Dermis blood vessel endothelial cell (primary cell): Measurements from ENCODE around the gene NDUFB7. TPM values are rescaled to one million over a fixed set of nuclear protein-coding genes. Genes with fewer than 3 reads are reported as not detected.

Experiments
- DNase-seq: peaks from one replicate; pipeline ENCODE4 v3.0.0; 2010
- total RNA-seq: library from RNA; depleted of rRNA; stranded (reverse); fragments of >200 nt; gene quantifications from 2 replicates; pipeline ENCODE4 v1.2.3, GENCODE V29; 2014

Gene NDUFB7
- total RNA-seq, 1 donor from 2014 or later, result 268 TPM

DNA sequence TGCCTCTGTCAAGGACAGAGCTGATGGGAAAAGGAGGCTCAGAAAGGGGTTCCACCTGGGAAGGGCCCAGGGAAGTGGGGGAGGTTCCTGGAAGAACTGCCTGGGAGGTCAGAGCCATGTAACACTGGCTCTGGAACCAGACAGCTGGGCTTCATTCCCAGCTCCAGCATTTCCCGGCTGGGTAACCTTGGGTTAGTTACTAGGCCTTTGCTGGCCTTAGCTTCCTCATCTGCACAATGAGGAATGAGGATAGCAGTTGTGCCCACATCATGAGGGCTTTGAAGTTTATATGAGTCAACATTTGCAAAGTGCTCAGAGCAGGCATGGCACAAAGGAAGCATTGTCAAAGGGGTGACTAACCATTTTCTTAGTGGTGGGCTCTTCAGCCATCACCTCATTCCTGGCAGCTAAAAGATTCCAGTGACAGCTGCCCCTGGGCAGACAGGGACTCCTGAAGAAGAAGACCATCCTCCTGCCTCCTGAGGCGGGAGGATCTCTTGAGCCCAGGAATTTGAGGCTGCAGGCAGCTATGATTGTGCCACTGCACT, 51.9 kb downstream of the NDUFB7 start:
- DNase-seq, result peak; percentile 78

DNA sequence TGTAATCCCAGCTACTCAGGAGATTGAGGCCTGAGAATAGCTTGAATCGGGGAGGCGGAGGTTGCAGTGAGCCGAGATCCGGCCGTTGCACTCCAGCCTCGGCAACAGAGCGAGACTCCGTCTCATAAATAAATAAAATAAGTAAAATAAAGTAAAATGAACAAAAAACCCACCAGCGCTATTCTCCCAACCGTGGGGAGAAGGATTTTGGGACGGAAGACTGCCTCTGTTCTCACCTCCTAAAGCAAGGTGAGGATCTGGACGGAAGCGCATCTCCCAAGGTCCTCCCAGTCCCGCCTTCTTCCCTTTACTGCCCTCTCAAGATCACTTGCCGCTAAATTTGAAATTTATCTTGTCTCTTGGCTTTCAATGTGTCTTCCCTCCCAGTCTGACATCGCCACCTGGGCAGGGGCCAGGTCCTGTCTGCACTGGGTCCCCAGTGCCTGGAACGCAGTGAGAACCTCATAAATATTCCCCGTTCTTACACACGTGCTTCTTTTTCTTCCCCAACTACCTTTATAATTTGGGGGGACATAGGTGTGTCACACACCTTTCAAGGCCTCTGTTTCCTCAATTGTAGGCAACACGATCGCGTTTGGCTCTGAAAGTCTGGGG, 52.5 kb downstream of the NDUFB7 start:
- DNase-seq, result no peak

DNA sequence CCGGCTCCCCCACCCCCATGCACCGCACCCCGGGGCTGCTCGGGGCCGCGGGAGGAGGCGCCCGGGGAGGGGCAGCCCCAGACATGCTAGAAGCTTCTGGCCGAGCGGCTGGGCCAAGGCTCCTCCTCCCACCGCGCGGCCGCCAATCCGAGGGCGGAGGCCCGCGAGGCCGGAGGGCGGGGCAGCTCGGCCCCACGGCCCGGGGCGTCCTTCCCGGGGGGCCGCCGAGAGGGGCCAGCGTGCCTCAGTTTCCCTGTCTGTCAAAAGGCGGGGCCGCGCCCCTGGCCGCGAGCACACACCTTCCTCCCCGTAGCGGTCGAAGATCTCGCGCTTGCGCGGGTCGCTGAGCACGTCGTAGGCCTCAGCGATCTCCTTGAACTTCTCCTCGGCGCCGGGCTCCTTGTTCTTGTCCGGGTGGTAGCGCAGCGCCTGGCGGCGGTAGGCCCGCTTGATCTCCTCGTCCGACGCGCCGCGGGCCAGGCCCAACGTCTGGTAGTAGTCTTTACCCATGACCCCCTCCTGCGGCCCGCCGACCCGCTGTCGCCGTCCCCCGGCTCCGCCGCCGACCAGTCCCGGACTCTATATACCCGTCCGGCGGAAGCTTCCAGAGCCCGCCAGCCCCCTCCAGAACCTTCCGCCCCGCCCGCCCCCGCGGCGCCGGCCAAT, 53.9 kb downstream of the NDUFB7 start, which contains the start of gene DNAJB1:
Gene DNAJB1, minus strand, starts transcription at position 558 of the 666 bp plus-strand sequence. Its CDS starts 48 bp downstream, at position 510.
- peak; percentile 83 for DNase-seq

DNA sequence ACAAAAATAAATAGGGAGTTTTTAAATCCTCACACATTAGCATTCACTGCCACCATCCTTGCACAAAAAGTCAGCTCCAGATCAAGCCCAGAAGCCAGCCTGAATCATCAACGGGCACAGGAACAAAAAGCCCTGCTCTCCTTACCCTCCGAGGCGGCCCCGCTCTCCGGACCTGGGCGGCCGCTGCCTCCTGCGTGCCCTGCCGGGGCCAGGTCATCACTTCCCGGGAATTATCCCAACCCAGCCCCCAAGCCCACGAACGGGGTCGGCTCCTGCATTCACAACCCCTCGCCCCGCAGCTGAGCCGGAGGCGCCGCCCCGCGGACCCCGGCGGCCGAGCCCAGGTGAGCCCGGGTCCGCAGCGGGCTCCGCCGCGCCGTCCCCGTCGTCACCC, 54.4 kb downstream of the NDUFB7 start:
- DNase-seq, result peak; percentile 67

DNA sequence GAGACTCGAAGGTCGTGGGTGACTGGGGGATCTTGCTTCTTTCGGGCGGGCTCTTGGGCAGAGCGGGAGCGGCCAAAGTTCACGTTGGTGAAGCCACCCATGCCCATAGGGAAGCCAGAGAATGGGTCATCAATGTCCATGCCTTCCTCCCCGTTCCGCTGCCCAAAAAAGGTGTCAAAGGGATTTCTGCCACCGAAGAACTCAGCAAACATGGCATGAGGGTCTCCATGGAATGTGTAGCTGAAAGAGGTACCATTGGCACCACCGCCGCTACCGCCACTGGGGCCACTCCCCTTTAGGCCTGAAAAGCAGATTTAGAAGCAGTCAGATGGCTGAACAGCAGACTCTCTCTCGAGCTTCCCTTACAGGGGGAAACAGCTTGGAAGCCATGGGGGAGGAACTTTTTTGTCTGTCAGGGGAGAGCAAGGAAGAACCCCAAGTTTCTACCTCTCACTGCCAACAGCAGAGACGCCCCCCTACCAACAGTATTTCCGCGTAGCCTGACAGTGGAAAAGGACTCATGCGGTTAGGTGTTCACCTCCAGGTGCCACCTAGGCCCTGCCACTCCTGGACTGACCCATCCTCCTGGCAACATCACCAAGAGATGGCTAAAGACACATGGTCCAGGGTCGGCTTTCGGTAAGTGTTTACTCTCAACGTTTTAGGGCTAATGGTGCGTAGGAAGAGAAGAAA, 55.0 kb downstream of the NDUFB7 start:
- DNase-seq, result no peak

Other genes with a start within 250 kb of the NDUFB7 start
- gene ADGRE5, start 190.6 kb downstream of the NDUFB7 start, total RNA-seq, result 5.3 and 12.7 TPM in 2 replicates
- gene DDX39A, start 152.7 kb downstream of the NDUFB7 start, total RNA-seq, result 104 and 123 TPM in 2 replicates
- gene PKN1, start 138.8 kb downstream of the NDUFB7 start, total RNA-seq, result 282 and 439 TPM in 2 replicates
- gene PTGER1, start 96.7 kb downstream of the NDUFB7 start, total RNA-seq, result 0.17 and 0.42 TPM in 2 replicates
- 175 and 182 TPM in 2 replicates for gene GIPC1, start 75.9 kb downstream of the NDUFB7 start, total RNA-seq
- 29.5 and 39.5 TPM in 2 replicates for gene DNAJB1, start 53.7 kb downstream of the NDUFB7 start, total RNA-seq
- 17.0 and 25.5 TPM in 2 replicates for gene TECR, start 42.5 kb downstream of the NDUFB7 start, total RNA-seq
- gene CLEC17A, start 11.0 kb upstream of the NDUFB7 start, total RNA-seq, result not detected in 2 replicates
- gene ADGRE3, start 102.8 kb upstream of the NDUFB7 start, total RNA-seq, result not detected in 2 replicates
- 6.6 and 16.2 TPM in 2 replicates for gene ZNF333, start 118.0 kb upstream of the NDUFB7 start, total RNA-seq
- 0.09 and 0.17 TPM in 2 replicates for gene ADGRE2, start 206.5 kb upstream of the NDUFB7 start, total RNA-seq